KG1 (cell line): ENCODE data around the gene SOX1.

Experiments used
- DNase-seq: peaks from one replicate; lab custom pipeline; 2025; lab: John Stamatoyannopoulos, UW

The SOX1 gene

DNA sequence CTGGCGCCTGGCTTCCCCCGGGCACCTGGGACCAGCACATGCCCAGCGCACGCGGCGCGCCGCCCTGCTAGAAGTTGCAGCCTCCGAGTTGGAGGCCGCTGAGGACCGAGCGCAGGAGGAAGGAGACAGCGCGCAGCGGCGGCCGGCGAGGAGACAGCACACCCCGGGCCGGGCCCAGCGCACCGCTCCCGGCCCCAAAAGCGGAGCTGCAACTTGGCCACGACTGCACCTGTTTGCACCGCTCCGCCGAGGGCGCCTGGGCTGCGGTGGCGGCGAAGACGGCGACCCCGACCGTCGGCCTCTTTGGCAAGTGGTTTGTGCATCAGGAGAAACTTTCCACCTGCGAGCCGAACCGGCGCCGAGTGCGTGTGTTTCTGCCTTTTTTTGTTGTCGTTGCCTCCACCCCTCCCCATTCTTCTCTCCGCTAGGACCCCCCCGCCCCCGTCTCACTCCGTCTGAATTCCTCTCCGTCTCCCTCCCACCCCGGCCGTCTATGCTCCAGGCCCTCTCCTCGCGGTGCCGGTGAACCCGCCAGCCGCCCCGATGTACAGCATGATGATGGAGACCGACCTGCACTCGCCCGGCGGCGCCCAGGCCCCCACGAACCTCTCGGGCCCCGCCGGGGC is at the start of gene SOX1:
SOX1 (plus strand) TSS at position 34 of the 626 bp plus-strand sequence; CDS start at position 544, 510 bp downstream.
- no peak for DNase-seq

DNA sequence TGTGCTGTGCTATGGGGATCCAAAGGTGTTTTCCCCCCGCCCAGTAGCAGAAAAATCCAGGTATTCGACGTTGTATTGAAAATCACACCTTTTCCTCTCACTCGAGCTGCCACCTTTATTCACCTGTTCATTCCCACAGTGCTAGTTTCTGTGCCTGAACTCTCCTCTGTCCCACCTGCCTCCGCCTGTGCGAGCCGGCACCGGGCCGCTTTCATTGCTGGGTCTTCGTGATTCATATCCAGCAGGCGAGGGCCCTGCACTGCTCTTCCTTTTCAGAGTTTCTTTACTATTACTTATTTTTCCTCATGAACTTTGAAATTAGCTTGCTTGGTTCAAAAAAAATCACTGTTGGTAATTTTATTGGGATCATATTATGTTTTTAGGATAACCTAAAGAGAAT is 42.4 kb upstream of the SOX1 start:
- no peak for DNase-seq

DNA sequence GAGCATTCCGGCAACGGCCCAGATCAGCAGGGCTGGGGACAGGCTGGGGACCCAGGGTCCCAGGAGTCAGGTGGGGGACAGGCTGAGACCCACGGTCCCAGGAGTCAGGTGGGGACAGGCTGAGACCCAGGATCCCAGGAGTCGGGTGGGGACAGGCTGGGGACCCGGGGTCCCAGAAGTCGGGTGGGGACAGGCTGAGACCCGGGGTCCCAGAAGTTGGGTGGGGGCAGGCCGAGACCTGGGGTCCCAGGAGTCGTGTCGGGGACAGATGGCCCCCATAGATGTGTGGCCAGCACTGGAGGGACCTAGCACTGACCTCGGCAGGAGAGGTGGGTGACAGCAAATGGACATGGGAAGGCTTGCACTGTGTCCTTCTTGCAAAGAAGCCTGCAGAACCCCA is 39.7 kb upstream of the SOX1 start:
- DNase-seq: no peak

DNA sequence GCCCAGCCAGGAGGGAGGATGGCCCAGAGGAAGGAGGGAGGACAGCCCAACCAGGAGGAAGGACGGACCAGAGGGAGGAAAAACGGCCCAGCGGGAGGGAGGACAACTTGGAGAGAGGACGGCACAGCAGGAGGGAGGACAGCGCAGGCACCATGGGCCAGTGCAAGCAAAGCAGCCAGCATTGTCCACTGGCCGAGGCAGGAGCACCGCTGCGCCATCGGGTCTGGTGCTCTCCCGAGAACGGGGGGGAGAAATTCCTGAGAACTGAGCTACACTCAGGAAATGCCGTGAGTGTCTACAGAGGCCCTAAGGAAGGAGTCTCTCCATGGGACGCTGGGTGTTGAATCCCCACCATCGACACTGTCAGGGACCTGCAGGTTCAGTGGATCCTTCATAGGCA is 38.5 kb upstream of the SOX1 start:
- no peak for DNase-seq

DNA sequence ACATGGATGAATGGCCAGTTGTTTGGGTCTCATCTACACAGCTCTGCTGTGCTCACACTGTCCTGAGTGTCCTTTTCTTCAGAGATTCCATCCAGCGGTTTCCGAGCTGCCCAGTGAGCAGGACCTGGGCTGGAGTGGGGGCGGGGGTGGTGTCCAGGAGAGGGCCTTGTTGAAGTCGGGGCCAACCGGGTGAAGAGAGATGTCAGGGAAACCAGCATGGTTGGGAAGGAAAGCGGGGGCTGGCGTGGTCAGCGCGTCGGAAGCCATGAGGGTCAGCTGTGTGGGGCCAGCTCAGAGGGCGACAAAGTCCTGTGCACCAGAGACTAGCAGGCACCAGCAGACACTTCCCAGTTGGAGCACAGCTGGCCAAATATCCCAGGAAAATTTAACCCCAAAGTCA is 37.8 kb upstream of the SOX1 start:
- DNase-seq: no peak

DNA sequence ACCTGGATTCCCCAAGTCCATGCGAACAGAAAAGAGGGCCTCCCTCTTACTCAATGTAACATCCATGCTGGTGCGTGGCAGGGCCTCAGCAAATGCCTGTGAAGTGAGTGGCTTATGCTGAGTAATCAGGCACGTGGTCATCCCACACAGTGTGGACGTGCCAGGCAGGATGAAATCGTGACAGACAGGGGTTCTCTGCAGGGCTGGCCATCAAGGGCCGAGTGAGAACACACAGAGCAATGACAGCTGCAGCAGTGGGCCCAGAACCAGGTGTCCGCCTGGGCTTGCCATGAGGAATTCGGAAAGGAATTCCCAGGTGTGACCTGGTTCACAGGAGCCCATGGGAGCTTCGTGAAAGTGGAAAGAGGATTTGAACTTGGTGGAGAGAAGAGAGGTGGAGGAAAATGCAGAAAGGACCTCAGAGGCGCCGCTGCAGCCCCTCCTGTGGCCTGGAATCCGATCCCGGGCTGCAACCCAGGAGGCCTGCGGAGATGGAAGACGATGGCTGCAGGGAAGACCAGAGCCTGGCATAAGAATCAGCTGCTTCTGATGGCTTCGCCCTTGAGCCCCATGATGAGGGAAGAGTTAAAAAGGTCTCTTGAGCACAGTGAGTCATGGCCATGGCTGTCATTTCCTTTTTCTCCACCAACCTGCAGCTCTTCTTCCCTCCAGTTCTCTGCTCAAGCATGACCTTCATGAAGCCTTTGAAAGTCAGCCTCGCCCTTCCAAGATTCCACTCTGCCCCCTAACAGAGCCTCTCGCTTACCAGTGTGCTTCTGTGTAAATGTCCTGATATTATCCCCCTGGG is 34.6 kb upstream of the SOX1 start:
- DNase-seq: no peak

DNA sequence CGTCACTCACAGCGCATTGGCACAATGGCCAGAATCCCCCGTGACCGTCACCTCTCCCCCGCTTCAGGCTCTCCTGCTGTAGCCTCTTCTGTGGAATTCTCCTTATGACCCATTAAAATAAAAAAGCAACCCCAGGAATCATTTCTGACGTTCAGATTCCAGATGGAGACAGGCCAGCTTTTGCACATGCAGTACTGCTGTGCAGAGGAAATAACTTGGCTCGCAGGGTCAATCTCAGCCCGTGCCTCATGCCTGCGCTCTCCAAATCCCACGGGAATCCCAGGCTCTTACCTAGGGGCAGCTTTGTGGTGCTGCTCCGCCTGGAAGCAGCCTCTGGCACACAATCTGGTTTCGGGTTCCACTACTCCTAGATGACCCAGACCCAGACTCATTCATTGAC is 32.7 kb upstream of the SOX1 start:
- no peak for DNase-seq

DNA sequence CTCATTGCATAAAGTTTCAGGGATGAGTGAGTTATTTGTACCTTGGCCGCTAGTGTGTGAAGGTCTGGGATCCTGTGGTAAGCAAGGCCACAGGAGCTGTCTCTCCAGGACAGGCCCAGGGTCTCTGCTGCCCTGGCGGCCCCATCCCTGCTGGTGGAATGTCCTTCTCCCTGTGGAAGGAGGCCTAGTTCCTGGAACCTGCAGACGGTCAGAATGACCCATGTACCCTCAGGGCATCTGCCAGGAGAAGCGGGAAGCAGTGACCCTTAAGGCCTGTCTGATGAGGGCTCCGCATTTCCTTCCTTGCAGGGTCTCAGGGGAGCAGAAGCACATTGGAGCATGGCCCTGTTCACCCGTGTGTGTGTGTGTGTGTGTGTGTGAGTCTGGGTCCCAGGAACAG is 32.1 kb upstream of the SOX1 start:
- DNase-seq: no peak

DNA sequence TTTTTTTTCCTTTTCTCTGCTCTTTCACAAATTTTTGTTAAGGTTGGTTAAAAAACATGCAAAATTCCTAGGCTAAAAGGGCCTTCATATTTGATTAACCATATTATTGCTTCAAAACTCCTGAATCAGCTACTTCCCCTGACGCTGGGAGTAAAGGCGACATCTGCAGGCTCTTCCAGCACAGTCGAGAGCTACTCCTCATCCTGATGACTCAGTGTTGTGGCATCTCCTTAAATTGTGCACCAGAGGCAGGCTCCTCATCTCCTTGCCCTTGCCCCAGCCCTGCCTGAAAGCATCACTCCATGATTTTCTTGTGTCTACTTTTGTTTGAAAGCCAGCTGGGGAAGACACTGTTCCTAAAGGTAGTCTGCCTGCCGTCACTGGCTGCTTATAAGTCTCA is 24.5 kb upstream of the SOX1 start:
- DNase-seq: no peak

DNA sequence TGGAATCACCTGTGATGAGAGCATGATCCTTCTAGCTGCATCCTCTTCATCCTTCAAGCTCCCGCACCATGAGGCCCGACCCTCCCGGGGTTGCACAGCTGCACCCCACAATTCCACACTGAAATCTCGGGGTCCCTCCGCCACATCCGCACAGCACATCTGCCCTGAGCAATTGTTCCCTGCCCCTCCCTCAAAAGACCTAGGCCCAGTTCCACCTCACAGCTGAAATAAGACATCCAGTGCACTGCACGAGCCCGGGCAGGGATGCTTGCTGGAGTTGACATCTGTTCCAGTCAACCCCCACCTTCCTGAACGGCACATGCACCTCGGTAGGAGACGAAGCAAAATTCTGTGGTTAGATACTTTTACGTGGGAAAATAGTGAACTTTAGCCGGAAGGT is 14.7 kb upstream of the SOX1 start:
- DNase-seq: no peak

DNA sequence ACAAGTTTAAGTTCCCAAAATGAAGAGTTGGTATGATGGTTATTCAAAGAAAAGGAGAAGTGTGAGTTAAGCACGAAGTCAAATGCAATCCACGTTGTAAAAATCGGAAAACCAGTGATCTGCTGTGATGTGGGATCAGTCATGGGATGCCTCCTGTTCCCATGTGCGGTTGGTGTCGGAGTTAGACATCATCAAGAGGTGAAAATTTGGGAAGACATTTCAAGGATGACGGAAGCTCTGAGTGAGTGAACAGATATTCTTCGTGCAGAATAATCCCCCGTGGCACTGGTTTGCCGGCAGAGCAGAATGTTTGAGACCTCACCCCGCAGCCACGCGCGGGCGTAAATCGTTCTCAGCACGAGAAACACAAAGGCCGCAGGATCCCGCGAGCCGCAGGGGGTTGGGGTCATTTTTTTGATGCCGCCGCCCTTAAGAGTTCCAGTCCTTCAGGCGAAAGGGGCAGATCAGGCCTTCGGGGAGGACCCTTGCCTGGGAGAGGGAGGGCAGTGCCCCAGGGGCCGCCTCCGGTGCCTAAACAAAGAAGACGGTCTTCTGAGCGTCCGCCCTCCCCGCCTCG is 13.7 kb upstream of the SOX1 start:
- DNase-seq: no peak

DNA sequence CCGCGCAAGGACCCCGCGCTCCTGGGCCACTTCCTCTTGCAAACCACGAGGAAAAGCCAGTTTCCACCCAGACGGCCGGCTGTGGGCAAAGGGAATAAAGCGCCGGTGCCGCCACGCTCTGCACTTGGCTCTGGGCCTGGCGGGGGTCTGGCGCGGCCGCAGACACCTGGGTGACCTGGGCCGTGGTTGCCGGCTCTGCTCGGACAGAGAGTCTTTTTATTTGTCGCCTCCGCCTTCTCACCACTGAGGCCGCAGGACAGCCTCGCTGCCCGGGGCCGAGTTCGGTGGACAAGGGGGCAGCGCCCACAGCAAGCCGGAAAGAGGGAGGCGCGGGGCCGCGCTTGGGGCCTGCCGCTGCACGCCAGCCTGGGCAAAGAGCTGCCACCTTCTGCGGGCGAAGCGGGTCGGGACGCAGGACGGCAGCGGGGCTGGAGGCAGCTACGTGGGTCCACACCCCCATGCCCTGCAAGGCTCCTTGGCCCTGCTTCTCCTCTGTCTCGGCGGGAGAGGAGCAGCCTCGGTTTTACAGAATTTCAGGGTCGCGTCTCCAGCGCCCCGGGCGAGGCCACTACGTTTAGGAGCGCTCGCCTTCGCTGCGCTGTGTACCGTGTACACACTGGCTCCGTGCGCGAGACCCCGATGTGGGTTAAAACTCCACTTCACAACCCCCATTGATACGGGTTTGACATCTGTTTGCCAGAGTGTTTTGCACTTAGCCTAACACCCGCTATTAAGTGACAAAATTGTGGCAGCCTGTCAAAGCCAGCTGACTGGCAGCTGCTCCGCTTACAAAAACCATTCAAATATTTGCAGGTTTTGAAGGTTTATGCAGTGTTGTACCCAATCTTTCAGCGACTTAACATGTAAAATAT is 13.0 kb upstream of the SOX1 start:
- no peak for DNase-seq

DNA sequence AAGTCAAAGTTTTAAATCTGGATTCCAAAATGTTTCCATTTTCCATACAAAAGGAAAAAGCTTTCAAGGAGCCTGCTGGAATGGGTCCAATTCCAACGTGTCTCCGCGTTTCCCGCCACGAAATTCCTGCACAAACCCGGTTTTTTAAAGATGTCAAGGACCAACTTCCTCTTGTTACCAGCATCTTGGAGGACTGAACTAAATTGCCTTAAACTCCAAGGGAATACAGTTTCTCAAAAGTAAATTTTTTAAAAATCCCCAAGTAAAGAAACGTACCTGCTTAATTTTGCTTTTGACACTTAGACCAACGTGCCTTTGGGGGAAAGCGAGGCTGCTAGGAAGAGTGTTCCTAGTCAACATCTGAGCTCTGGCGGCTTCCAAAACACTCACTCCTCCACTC is 12.3 kb upstream of the SOX1 start:
- DNase-seq: no peak

DNA sequence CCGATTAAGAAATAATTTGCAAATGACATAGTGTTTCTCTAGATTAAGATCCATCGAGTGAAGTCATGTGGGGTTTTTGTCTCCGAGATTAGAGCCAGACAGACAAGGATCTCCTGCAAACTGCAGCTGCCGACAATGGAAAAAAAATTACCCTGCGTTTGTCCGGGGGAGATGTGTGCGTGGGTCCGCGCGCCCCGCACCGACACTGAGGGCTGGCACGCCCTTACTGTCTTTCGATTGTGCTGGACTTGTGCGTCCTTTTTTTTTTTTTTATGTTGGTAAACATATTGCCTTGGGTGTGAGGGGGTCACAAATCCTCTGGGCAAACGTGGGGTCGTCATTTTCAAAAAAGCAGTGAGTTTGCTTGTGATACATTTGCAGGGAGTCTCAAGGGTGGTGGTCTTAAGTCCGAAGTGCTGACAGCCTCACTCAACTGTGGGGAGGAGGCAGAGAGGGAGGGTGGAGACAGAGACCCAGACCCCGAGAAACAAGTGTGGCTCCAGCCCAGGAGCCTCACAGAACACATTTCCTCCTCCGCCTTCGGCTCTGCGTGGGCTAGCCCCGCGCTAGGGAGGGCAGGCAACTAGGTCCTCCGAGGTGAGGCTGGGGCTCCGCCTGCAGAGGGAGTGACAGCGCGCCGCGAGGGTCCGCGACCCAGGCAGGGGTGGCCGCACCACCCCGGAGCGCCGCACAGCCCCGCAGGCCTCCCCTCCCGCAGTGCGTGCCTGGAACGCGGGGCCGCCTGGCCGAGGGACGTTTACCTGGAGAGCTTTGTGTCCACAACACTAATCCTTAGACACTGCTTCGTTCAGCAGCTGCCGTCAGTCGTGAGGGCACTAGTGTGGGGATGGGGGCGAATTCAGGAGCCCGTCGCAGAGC is 11.7 kb upstream of the SOX1 start:
- DNase-seq: no peak

DNA sequence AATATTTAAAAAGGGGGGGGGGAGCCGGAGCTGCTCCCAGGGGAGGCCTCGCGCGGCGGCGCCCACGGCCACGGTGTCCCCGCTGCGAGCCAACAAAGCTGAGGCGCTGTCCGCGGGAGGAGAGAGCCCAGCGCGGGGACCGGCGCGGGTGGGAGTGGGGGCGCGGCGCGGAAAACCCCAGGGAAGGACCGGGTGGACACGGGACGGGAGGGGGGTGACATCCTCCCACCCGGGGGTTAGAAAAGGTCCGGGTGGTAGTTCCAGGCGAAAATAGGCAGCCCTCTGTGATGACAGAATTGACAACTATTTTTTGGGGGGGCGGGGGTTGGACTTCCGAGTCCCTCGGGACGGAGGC is 11.1 kb upstream of the SOX1 start:
- no peak for DNase-seq

DNA sequence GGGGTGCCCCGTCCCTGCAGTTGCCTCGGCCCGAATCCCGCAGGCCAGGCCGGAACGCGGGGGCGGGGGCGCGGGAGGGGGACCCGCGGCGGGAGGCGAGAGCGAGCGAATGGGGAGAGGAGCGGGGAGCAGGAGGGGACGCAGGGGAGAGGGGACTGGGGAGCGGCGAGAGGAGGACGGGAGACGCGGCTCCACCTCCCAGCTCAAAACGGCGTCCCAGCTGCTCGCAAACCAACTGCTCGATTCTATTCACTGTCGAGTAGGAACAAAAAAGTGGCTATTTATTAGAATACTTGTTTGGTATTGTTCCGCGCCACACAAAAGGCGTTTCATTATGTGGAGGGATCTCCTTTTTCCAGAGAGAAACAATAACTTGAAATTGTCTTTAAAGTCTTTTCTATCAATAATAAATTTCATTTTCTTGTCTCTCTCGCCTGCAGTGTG is 10.6 kb upstream of the SOX1 start:
- DNase-seq: no peak

DNA sequence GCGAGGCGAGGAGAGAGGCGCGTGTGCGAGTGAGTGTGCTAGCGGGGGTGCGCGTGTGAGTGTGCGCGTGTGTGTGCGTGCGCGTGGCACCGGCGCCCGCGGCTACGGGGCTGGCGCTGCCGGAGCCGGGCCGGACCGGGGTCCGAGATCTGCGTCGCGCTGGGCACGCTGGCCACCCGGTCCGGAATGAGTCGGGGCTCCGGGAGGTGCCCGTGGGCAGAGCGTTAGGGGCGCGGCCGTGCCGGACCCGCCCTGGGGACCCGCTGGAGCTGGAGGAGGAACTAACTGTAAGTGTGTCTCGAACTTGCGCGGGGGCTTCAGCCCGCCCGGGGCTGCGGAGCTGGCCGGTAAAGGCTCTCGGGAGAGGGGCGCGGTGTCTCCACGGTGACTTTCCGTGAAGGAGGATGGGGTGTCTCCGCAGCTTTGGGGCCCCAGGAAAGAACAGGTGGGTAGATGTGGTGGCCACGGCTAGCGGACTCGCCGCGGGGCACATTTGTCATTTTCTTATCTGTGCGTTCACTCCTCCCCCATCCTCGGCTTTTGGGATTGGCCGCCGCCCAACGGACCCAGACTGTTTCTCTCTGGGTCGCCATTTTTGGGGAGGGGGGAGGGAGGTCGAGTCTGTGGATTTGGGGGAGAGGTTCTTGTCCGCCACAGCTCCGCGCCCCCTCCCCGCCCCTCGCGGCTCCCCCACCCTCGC is 10.1 kb upstream of the SOX1 start:
- no peak for DNase-seq

DNA sequence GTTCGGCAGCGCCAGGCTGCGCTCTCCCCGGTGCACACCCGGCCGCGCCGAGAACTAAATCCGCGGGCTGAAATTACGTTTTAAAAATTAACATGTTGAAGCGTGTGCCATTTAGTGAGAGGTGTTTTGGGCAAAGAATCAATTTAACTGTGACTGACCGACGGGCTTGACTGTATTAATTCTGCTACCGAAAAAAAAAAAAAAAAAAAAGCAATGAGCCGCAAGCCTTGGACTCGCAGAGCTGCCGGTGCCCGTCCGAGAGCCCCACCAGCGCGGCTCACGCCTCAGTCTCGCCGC is 9.6 kb upstream of the SOX1 start:
- DNase-seq: no peak

DNA sequence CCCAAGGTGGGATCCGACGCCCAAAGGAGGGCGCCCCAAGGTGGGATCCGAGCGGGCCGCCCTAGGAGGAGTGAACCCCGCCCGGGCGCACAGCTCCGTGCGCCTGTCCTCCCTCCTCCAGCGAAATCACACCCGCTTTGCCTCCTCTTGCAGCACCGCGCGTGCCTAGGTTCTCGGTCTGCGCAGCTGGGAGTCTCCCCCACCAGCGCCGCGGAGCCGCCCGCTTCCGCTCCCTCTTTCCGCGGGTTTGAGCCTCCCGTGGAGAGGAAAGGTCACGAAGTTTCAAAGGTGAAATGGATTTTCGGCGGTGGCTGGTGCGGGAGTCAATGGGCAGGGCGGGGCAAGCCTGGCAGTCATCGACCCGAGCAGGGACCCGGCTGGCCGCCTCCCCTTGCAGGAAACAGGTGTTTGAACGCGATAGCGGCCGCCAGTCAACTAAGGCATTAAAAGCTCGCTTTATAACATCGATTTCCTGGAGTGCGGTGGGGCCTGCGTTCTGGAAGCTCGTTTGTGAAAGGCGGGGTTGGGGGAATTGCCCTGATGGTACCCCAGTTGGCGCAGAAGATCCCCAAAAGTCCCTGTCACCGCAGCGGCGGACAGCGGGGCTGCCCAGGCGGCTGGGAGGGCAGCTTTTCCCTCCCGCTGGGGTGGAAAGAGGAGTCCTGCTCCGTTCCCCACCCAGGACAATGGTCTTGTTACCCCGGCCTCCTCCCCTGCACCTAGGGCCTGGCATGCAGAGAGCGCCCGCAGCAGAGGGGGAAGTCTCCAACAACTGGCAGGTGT is 9.0 kb upstream of the SOX1 start:
- DNase-seq: no peak

DNA sequence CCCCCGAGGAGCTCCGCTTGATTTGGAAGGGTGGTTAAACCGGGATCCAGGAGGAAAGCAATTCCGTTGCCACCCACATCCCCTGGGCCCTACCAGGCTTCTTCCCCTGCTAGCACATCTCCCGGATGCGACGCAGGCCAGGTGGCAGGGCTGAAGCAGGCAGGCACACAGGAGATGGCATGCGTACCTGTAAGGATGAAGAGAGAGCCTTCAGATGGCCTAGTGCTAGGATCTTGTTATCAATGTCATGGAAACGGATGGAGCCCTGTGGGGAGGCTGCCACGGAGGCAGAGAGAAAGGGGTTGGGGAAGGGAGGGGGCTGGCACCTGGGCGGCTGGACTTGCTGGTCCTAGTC is 8.5 kb upstream of the SOX1 start:
- no peak for DNase-seq
